Cerebellar cortex (tissue), 1 donor: Measurements from ENCODE around the gene ZNF791.
"Not testable (repeated sequence)": the region's sequence is repeated elsewhere in the genome, so short reads cannot be mapped to it uniquely, and the experiment has no call there.

Experiments used
- DNase-seq: peaks from one replicate; pipeline ENCODE4 v3.0.0-alpha.2; 2015; ENCODE audit warnings: low spot score

ZNF791 gene

GRCh38 chr19:12629215-12629614 lies 18.5 kb downstream of the ZNF791 start:
- no peak for DNase-seq

- no peak for DNase-seq
Measured at GRCh38 chr19:12636631-12637030, 25.9 kb downstream of the ZNF791 start.

GRCh38 chr19:12638611-12639182 lies 28.0 kb downstream of the ZNF791 start:
- no peak for DNase-seq

- DNase-seq, result peak; percentile 80
Measured at GRCh38 chr19:12639901-12640613, 29.3 kb downstream of the ZNF791 start.

GRCh38 chr19:12641456-12641855 lies 30.7 kb downstream of the ZNF791 start:
- no peak for DNase-seq

GRCh38 chr19:12642506-12642905 lies 31.8 kb downstream of the ZNF791 start:
- DNase-seq, result no peak

- not testable (repeated sequence) for DNase-seq
Measured at GRCh38 chr19:12643716-12644115, 33.0 kb downstream of the ZNF791 start.

GRCh38 chr19:12646551-12646950 lies 35.8 kb downstream of the ZNF791 start:
- no peak for DNase-seq

- no peak for DNase-seq
Measured at GRCh38 chr19:12647047-12647446, 36.3 kb downstream of the ZNF791 start.

- DNase-seq, result no peak
Measured at GRCh38 chr19:12647490-12648071, 36.9 kb downstream of the ZNF791 start.

GRCh38 chr19:12648088-12648487 lies 37.4 kb downstream of the ZNF791 start:
- DNase-seq, result no peak

- DNase-seq, result no peak
Measured at GRCh38 chr19:12649941-12650340, 39.2 kb downstream of the ZNF791 start.

- DNase-seq, result no peak
Measured at GRCh38 chr19:12652219-12652618, 41.5 kb downstream of the ZNF791 start.

- no peak for DNase-seq
Measured at GRCh38 chr19:12655546-12655945, 44.8 kb downstream of the ZNF791 start.

- DNase-seq, result no peak
Measured at GRCh38 chr19:12656899-12657571, 46.3 kb downstream of the ZNF791 start.

GRCh38 chr19:12657966-12658365 lies 47.2 kb downstream of the ZNF791 start:
- no peak for DNase-seq

GRCh38 chr19:12660980-12661379 lies 50.3 kb downstream of the ZNF791 start:
- no peak for DNase-seq

GRCh38 chr19:12664406-12665280 lies 53.9 kb downstream of the ZNF791 start:
- DNase-seq, result no peak

- no peak for DNase-seq
Measured at GRCh38 chr19:12665281-12665573, 54.5 kb downstream of the ZNF791 start.

GRCh38 chr19:12665671-12666264 lies 55.0 kb downstream of the ZNF791 start:
- no peak for DNase-seq

GRCh38 chr19:12666265-12667048 lies 55.7 kb downstream of the ZNF791 start, which contains the start of the genes MAN2B1 and WDR83:
MAN2B1 (minus strand) TSS chr19:12666742; CDS start chr19:12666701, 41 bp downstream.
WDR83 (plus strand) TSS chr19:12666807; CDS start chr19:12669791, 2,984 bp downstream.
- DNase-seq, result peak; percentile 76
